ENCODE data around the gene CEACAM6.
"Not testable (repeated sequence)": the region's sequence is repeated elsewhere in the genome, so short reads cannot be mapped to it uniquely, and the experiment has no call there.

CEACAM6 gene

DNA sequence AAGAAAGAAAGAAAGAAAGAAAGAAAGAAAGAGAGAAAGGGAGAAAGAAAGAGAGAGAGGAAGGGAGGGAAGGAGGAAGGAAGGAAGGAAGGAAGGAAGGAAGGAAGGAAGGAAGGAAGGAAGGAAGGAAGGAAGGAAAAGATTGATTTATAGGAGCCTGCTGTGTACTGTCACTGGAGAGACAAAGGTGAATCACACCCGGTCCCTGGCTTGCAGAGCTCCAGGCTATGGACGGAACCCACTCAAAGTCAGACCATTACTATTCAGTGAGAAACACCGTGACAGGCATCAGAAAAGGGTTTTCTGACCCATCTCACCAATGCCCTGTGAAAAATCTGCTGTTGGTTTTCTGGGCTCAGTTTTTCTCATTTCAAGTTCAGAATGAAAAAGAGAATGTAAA lies 7.3 kb upstream of the CEACAM6 start:
- no peak for DNase-seq

GRCh38 chr19:41750248-41751134 lies 4.8 kb upstream of the CEACAM6 start:
- not testable (repeated sequence) for DNase-seq

GRCh38 chr19:41753159-41753558 lies 2.2 kb upstream of the CEACAM6 start:
- DNase-seq, result peak; percentile 71

DNA sequence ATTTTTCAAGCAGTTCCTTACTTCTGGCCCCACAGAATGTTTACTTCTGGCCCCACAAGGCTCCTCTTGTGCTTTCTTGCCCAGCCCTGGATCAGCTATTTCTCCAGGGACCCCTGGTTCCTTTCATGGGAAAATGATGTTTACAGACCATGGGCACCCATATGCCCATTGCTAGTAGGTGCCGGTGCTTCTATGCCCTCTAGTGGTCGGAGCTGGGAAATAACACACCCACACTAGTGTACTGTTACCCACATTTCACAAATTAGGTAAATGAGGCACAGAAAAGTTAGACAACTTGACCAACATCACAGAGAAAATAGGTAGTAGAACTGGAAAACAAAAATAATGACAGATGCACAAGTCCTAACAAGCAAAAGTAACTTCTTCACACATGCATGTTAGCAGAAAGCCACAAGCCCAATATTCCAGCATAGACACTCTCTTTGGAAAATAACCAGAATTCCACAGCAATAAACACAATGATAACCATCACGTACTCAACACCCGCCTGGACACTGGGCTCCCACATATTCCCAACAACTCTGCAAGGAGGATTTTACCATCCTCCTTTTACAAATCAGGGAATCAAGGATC lies 1.3 kb upstream of the CEACAM6 start:
- DNase-seq, result peak; percentile 62

GRCh38 chr19:41758846-41759245 lies 3.5 kb downstream of the CEACAM6 start:
- DNase-seq, result no peak

- DNase-seq, result no peak
Measured at GRCh38 chr19:41767115-41767514, 11.8 kb downstream of the CEACAM6 start.

GRCh38 chr19:41768105-41768504 lies 12.8 kb downstream of the CEACAM6 start:
- DNase-seq, result not testable (repeated sequence)

- no peak for DNase-seq
Measured at GRCh38 chr19:41769608-41770007, 14.3 kb downstream of the CEACAM6 start.

DNA sequence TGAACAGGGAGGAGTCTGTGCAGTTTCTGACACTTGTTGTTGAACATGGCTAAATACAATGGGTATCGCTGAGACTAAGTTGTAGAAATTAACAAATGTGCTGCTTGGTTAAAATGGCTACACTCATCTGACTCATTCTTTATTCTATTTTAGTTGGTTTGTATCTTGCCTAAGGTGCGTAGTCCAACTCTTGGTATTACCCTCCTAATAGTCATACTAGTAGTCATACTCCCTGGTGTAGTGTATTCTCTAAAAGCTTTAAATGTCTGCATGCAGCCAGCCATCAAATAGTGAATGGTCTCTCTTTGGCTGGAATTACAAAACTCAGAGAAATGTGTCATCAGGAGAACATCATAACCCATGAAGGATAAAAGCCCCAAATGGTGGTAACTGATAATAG lies 16.1 kb downstream of the CEACAM6 start:
- DNase-seq, result no peak

- peak; percentile 35 for DNase-seq
Measured at GRCh38 chr19:41774515-41774980, 19.2 kb downstream of the CEACAM6 start.

GRCh38 chr19:41776700-41777099 lies 21.4 kb downstream of the CEACAM6 start:
- no peak for DNase-seq

DNA sequence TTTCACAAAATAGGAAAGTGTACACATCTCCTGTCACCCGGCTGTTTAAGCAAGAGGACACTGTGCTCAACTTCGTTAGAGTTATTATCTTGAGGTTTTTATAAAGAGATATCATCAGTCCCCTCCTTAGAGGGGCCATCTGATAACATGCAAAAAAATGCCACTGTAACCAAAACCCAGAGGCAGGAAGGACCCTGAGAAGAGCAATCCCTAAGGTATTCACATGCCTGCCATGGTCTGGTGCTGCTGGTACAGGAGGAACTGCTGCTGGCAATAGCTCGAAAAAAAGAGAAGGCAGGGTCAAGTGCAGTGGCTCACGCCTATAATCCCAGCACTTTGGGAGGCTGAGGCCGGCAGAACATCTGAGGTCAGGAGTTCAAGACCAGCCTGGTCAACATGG lies 28.3 kb downstream of the CEACAM6 start:
- no peak for DNase-seq

DNA sequence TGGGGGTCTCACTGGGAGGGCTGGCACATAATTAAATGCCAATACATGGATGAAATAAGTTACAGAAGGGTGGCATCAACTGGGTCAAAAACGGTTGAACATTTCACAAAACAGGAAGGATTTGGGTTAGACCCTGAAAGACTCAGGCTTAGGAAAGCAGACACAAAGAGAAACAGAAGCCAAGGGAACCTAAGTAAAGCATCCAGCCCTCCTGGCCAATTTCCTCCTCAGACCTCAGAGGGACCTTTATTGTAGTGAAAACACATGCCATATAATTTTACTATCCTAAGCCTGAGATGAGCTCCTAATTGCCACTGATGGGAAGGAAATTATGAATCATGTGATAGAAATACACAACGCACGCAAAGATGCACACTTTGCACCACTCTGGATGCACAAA lies 29.0 kb downstream of the CEACAM6 start:
- DNase-seq, result no peak

- no peak for DNase-seq
Measured at GRCh38 chr19:41784743-41785142, 29.4 kb downstream of the CEACAM6 start.

- DNase-seq, result peak; percentile 66
Measured at GRCh38 chr19:41785653-41786052, 30.3 kb downstream of the CEACAM6 start.

DNA sequence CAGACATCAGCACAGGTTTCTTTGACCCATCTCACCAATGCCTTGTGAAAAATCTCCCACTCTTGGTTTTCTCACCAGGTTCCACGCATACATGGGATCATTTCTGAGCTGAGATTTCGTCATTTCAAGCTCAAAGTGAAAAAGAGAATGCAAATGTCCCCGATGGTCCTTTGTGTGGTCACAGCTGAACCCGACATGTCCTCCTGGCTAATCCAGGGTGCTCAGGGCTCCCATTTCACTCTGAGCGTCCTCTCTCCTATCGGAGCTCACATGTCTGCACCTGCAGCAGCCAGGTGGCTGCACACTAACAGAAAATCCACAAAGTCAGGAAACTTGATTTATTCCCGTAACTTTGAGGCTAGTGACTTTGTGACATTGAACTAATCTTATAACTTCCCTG lies 31.7 kb downstream of the CEACAM6 start:
- DNase-seq, result no peak

- not testable (repeated sequence) for DNase-seq
Measured at GRCh38 chr19:41788518-41788917, 33.2 kb downstream of the CEACAM6 start.

- not testable (repeated sequence) for DNase-seq
Measured at GRCh38 chr19:41789053-41789452, 33.7 kb downstream of the CEACAM6 start.

GRCh38 chr19:41792513-41793413 lies 37.4 kb downstream of the CEACAM6 start:
- DNase-seq, result peak; percentile 28

DNA sequence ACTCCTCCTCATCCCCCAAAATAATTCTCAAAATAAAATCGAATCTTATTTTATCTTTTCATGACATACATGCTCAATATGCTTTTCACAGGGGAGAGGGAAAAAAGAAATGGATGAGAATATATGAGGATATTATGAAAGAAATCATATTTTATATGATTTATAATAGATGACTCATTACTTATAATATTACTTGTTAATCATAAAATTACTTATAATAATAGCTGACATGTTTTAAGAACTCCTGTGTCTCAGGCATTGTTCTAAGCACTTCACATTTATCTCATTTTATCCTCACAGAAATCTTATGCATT lies 38.0 kb downstream of the CEACAM6 start:
- DNase-seq, result no peak

DNA sequence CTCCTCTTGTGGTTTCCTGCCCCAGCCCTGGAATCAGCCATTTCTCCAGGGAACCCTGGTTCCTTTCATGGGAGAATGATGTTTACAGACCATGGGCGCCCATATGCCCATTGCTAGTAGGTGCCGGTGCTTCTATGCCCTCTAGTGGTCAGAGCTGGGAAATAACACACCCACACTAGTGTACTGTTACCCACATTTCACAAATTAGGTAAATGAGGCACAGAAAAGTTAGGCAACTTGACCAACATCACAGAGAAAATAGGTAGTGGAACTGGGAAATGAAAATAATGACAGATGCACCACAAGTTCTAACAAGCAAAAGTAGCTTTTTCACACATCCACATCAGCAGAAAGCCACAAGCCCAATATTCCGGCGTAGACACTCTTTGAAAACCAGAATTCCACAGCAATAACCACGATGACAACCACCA lies 39.7 kb downstream of the CEACAM6 start:
- peak; percentile 53 for DNase-seq

- no peak for DNase-seq
Measured at GRCh38 chr19:41796362-41796761, 41.0 kb downstream of the CEACAM6 start, which contains the start of gene CEACAM3. Gene CEACAM3, plus strand, starts transcription at chr19:41796587. Its CDS starts 91 bp downstream, at chr19:41796678.

DNA sequence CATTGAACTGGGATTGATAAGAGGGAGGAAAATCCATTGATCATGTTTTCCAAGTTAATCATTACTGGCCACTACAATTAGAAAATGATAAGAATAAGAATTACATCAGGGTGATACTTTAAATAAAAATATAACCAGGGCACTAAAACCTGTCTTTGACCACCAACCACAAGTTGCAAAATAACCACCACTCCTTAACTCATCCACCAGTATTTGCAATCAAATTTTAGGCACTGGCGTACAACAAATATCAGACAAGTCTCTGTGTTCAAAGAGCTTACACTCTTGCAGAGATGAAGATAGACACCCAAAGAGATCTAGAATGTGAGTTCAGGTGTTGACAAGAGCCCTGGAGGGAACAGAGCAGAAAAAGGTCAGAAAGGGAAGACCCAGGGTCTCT lies 41.6 kb downstream of the CEACAM6 start:
- DNase-seq, result no peak
